Nephron progenitor cell (in vitro differentiated cells): ENCODE measurements around the gene C1QTNF12.

Experiments
- DNase-seq: peaks from one replicate; pipeline ENCODE4 v3.0.0; 2021
- H3K27ac Mint-ChIP-seq: 2 replicates; pipeline ENCODE4 v1.8.0; 2021; ENCODE audit warnings: mild to moderate bottlenecking, moderate library complexity, mixed read lengths
- H3K27me3 Mint-ChIP-seq: 2 replicates; pipeline ENCODE4 v1.8.0; 2021; ENCODE audit warnings: mild to moderate bottlenecking, low read depth, mixed read lengths; ENCODE audit not compliant: poor library complexity
- H3K36me3 Mint-ChIP-seq: 2 replicates; pipeline ENCODE4 v1.8.0; 2021; ENCODE audit warnings: low read depth, mixed read lengths
- H3K4me1 Mint-ChIP-seq: 2 replicates; pipeline ENCODE4 v1.8.0; 2021; ENCODE audit warnings: mixed read lengths
- H3K4me3 Mint-ChIP-seq: 2 replicates; pipeline ENCODE4 v1.8.0; 2021; ENCODE audit warnings: mild to moderate bottlenecking, moderate library complexity, mixed read lengths
- H3K9me3 Mint-ChIP-seq: 2 replicates; pipeline ENCODE4 v1.8.0; 2021; ENCODE audit warnings: mild to moderate bottlenecking, moderate library complexity, mixed read lengths
- TF ChIP-seq, protein P1 (sequence below): fragments of 200-600 bp; sonication (generic); IDR thresholded peaks from 2 replicates; pipeline ENCODE4 v1.5.0; 2021; ENCODE audit warnings: antibody characterized with exemption

Gene C1QTNF12

DNA sequence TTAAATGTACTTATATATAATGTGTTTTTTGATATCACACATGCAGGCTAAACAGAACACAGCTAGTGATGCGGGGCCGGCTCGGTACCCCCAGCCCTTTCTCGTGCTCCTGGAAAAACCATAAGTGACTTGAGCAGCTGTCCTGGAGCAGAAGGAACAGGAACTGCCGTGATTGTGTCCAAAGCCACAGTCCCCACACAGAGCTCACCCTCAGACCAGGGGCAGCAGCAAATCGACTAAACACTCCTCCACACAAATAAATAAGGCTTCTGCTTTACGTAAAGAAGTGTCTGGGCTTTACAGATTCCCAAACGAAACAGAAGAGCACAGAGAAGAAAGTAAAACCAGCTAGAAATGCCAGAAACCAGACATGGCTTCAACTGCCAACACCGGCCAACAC, 17.5 kb upstream of the C1QTNF12 start:
- Mint-ChIP-seq H3K4me3 (no peak overlapping the region), H3K4me1 (peaks cover 8% of the 10 kb centered on the region), H3K27me3 (no peaks in the 10 kb centered on the region), H3K9me3 (no peaks in the 10 kb centered on the region), H3K27ac (no peak overlapping the region), H3K36me3 (peaks cover 66% of the 10 kb centered on the region)
- TF ChIP-seq, protein P1, sequence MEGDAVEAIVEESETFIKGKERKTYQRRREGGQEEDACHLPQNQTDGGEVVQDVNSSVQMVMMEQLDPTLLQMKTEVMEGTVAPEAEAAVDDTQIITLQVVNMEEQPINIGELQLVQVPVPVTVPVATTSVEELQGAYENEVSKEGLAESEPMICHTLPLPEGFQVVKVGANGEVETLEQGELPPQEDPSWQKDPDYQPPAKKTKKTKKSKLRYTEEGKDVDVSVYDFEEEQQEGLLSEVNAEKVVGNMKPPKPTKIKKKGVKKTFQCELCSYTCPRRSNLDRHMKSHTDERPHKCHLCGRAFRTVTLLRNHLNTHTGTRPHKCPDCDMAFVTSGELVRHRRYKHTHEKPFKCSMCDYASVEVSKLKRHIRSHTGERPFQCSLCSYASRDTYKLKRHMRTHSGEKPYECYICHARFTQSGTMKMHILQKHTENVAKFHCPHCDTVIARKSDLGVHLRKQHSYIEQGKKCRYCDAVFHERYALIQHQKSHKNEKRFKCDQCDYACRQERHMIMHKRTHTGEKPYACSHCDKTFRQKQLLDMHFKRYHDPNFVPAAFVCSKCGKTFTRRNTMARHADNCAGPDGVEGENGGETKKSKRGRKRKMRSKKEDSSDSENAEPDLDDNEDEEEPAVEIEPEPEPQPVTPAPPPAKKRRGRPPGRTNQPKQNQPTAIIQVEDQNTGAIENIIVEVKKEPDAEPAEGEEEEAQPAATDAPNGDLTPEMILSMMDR = no peak
- DNase-seq = no peak

DNA sequence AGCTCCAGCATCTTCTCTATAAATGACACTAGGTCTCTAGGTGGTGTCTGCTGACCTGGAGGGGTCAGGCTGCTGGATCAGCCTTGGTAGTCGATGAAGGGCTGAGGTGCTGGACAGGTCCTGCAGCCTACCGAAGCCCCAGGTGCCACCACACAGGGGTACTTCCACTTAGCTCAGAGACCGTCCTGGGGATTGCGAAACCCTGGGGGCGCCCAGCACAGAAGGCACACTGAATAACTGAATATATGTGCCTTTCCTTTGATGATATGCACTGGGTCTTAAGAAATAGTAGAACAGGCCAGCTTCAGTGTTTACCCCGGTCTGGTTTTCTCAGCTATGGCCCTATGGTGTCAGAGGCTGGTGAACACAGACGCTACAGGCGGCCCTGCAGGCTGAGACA, 16.2 kb upstream of the C1QTNF12 start:
- Mint-ChIP-seq H3K9me3 (no peaks in the 10 kb centered on the region), H3K4me1 (peaks cover 10% of the 10 kb centered on the region), H3K27ac (no peak overlapping the region), H3K36me3 (peaks cover 69% of the 10 kb centered on the region), H3K4me3 (no peak overlapping the region), H3K27me3 (no peaks in the 10 kb centered on the region)
- TF ChIP-seq, protein P1 = no peak
- no peak for DNase-seq

DNA sequence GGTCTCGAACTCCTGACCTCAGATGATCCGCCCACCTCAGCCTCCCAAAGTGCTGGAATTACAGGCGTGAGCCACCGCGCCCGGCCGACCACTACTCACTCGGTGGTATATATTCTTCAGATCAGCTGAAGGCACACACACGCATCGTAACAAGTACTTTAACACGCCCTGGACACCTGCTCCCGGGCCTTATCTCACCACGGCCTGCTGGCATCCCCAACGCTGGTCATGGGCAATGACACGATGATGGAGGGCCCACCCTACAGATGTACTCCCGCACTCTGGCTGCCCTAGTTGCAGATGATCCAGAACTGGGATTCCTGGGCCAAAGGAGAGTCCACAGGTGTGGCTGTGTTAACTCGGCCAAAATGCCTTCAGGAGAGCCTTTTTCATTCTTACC, 15.5 kb upstream of the C1QTNF12 start:
- Mint-ChIP-seq H3K36me3 (peaks cover 69% of the 10 kb centered on the region), H3K4me3 (no peak overlapping the region), H3K4me1 (peaks cover 13% of the 10 kb centered on the region), H3K27ac (no peak overlapping the region), H3K9me3 (no peaks in the 10 kb centered on the region), H3K27me3 (no peaks in the 10 kb centered on the region)
- DNase-seq = no peak
- TF ChIP-seq, protein P1 = no peak

DNA sequence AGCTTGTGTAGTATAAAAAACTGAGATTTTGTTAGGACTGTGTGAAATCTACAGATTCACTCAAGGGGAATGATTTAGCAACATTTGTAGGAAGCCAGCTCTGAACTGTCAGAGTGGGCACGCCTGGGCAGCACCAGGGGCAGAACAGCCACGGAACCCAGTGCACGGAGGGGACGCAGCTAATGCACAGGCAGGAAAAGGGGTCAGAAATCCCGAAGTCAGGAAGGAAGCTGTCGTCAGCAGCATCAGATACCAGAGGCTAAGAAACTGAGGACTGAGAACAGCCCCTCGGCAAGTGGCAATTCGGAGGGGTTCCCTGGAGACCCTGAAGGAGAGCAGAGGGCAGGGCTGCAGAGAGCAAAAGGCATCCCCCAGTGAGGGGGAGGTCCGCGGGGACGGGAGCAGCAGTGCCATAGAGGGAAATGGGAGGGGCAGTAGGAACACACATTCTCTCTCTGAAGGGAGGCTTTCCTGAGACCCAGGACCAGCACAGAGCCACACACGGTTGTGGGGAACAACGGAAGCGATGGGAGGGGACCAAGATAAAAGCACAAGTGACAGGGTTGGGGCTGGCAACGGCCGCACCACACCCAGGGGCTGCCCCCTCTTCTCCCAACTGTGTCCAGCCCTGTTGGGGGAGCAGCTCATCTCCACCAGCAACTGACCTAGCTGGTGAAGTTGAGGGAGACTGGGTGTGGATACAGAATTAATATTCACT, 14.5 kb upstream of the C1QTNF12 start:
- peaks cover 13% of the 10 kb centered on the region for H3K4me1 Mint-ChIP-seq
- no peak for DNase-seq
- TF ChIP-seq, protein P1 = no peak
- no peaks in the 10 kb centered on the region for H3K9me3 Mint-ChIP-seq
- no peaks in the 10 kb centered on the region for H3K27me3 Mint-ChIP-seq
- peaks cover 75% of the 10 kb centered on the region for H3K36me3 Mint-ChIP-seq
- no peak overlapping the region for H3K4me3 Mint-ChIP-seq
- H3K27ac Mint-ChIP-seq = peak overlapping the region; percentile 94

DNA sequence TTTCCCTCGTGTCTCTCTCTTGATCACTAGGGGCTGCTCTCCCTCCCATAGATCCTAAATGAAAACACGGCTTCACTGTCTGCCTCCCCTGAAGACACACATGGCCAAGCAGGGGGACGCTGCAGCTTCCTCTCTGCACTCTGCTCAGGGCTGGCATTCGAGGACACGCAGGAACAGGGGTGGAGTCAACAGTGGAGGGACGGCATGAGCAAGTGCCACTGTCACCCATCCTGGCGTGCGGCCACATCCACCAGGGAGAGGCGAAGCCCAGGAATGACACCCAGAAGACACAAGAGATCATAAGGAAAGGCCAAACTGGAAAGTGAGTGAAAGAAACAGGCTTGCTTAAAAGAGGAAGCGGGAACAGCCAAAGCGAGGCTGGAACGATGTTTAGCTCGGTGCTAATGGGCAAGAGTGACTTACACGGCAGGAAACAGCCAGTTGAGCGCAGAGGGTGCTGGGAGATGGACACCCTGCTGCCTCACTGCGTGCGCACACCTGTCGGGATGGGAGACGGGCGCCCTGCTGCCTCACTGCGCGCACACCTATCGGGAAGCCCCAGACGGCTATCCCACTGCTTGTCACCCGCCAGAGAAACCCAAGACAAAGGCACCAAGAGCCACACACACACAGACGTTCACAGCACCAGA, 13.6 kb upstream of the C1QTNF12 start:
- Mint-ChIP-seq H3K36me3 (peaks cover 70% of the 10 kb centered on the region), H3K4me1 (peaks cover 13% of the 10 kb centered on the region)
- no peak for DNase-seq

More for the DNA sequence above, 13.6 kb upstream of the C1QTNF12 start:
- H3K27me3 Mint-ChIP-seq = no peaks in the 10 kb centered on the region
- TF ChIP-seq, protein P1 = no peak
- H3K9me3 Mint-ChIP-seq = no peaks in the 10 kb centered on the region
- H3K4me3 Mint-ChIP-seq = no peak overlapping the region
- H3K27ac Mint-ChIP-seq = peak overlapping the region; percentile 69
